GM23338 (cell line): ENCODE results near the gene AKR7A3. TPM values are rescaled to one million over a fixed set of nuclear protein-coding genes. Genes with fewer than 3 reads are reported as not detected.

ENCODE experiments used
- ATAC-seq: fragments of 200-7000 bp; cut with Tn5 transposase; 3 replicates; pipeline ENCODE4 v1.9.1; 2020
- DNase-seq: peaks from one replicate; pipeline ENCODE4 v3.0.0-alpha.2; 2015; ENCODE audit warnings: low spot score
- H2AFZ ChIP-seq: fragments of 200-600 bp; sonication (generic); 2 replicates; pipeline ENCODE4 v1.8.0; 2016; ENCODE audit warnings: antibody characterized with exemption, mild to moderate bottlenecking, moderate library complexity
- H3F3A ChIP-seq: fragments of 200-600 bp; sonication (generic); replicated peaks from 2 replicates; pipeline ENCODE4 v1.8.0; 2017; ENCODE audit warnings: antibody characterized with exemption, mixed run types, low read depth
- H3K27ac ChIP-seq: fragments of 200-600 bp; sonication (generic); 2 replicates; pipeline ENCODE4 v1.6.1; 2016; ENCODE audit warnings: low read depth
- H3K27me3 ChIP-seq: fragments of 200-600 bp; sonication (generic); 2 replicates; pipeline ENCODE4 v1.8.0; 2016; ENCODE audit warnings: mild to moderate bottlenecking, mixed run types, moderate library complexity; ENCODE audit not compliant: insufficient read depth
- H3K36me3 ChIP-seq: fragments of 200-600 bp; sonication (generic); 2 replicates; pipeline ENCODE4 v1.8.0; 2016; ENCODE audit warnings: mild to moderate bottlenecking; ENCODE audit not compliant: insufficient read depth
- H3K4me1 ChIP-seq: fragments of 200-600 bp; sonication (generic); 2 replicates; pipeline ENCODE4 v1.8.0; 2016; ENCODE audit warnings: mild to moderate bottlenecking, moderate library complexity; ENCODE audit not compliant: insufficient read depth
- H3K4me2 ChIP-seq: fragments of 200-600 bp; sonication (generic); 2 replicates; pipeline ENCODE4 v1.7.1; 2017; ENCODE audit warnings: mixed run types
- H3K4me3 ChIP-seq: fragments of 200-600 bp; sonication (generic); 2 replicates; pipeline ENCODE4 v1.6.1; 2016; ENCODE audit warnings: mixed run types
- H3K79me2 ChIP-seq: fragments of 200-600 bp; sonication (generic); replicated peaks from 2 replicates; pipeline ENCODE4 v1.8.0; 2017; ENCODE audit warnings: mild to moderate bottlenecking; ENCODE audit not compliant: insufficient read depth
- H3K9me2 ChIP-seq: fragments of 200-600 bp; sonication (generic); 2 replicates; pipeline ENCODE4 v1.8.0; 2017; ENCODE audit not compliant: insufficient read depth
- H4K20me1 ChIP-seq: fragments of 200-600 bp; sonication (generic); replicated peaks from 2 replicates; pipeline ENCODE4 v1.8.0; 2017; ENCODE audit warnings: mild to moderate bottlenecking; ENCODE audit not compliant: insufficient read depth
- H3K27ac Mint-ChIP-seq: 2 replicates; pipeline ENCODE4 v1.8.0; 2020; ENCODE audit warnings: inconsistent platforms, mild to moderate bottlenecking, moderate library complexity, mixed read lengths
- H3K27me3 Mint-ChIP-seq: 3 replicates; pipeline ENCODE4 v1.8.0; 2022; ENCODE audit warnings: low read depth, mild to moderate bottlenecking, moderate library complexity, mixed read lengths, inconsistent platforms; ENCODE audit not compliant: insufficient read depth, poor library complexity
- H3K36me3 Mint-ChIP-seq: 3 replicates; pipeline ENCODE4 v1.8.0; 2021; ENCODE audit warnings: low read depth, mild to moderate bottlenecking, inconsistent platforms, moderate library complexity, mixed read lengths
- H3K4me1 Mint-ChIP-seq: 3 replicates; pipeline ENCODE4 v1.8.0; 2020; ENCODE audit warnings: mild to moderate bottlenecking, inconsistent platforms, mixed read lengths
- H3K4me3 Mint-ChIP-seq: 3 replicates; pipeline ENCODE4 v1.8.0; 2021; ENCODE audit warnings: moderate library complexity, mild to moderate bottlenecking, inconsistent platforms, mixed read lengths
- H3K9me3 Mint-ChIP-seq: 3 replicates; pipeline ENCODE4 v1.8.0; 2020; ENCODE audit warnings: moderate library complexity, mild to moderate bottlenecking, inconsistent platforms, mixed read lengths
- CREB1 ChIP-seq: fragments of 250-450 bp; sonication (Bioruptor Pico); IDR thresholded peaks from 2 replicates; pipeline ENCODE4 v1.5.0; 2020; ENCODE audit warnings: low read depth, mild to moderate bottlenecking, moderate library complexity
- CTCF ChIP-seq, 2 experiments: fragments of 200-600 bp in 1 of 2; sonication (generic) in 1 of 2; conservative IDR thresholded peaks; 2 replicates each; pipeline versions ENCODE4 v1.5.1 to v1.6.1; 2016 to 2017; ENCODE audit warnings: antibody characterized with exemption in 2 of 2, low read depth in 2 of 2, mild to moderate bottlenecking in 2 of 2, moderate library complexity in 1 of 2
- ETS1 ChIP-seq: IDR thresholded peaks from 2 replicates; pipeline ENCODE4 v1.6.1; 2016; ENCODE audit warnings: antibody characterized with exemption
- EZH2 ChIP-seq: fragments of 200-600 bp; sonication (generic); IDR thresholded peaks from one replicate; pipeline ENCODE4 v1.8.0; 2017; ENCODE audit warnings: antibody characterized with exemption, mild to moderate bottlenecking, low read depth; ENCODE audit not compliant: unreplicated experiment
- JUNB ChIP-seq: IDR thresholded peaks from one replicate; pipeline ENCODE4 v1.6.1; 2016; ENCODE audit warnings: antibody characterized with exemption; ENCODE audit not compliant: unreplicated experiment
- NANOG ChIP-seq: IDR thresholded peaks from 2 replicates; pipeline ENCODE4 v1.6.1; 2016; ENCODE audit warnings: antibody characterized with exemption, borderline replicate concordance
- POLR2AphosphoS5 ChIP-seq: IDR thresholded peaks from 2 replicates; pipeline ENCODE4 v1.6.1; 2016; ENCODE audit warnings: antibody characterized with exemption, low read depth
- STAT1 ChIP-seq: IDR thresholded peaks from one replicate; pipeline ENCODE4 v1.6.1; 2016; ENCODE audit warnings: antibody characterized with exemption; ENCODE audit not compliant: unreplicated experiment
- ZNF114 ChIP-seq: fragments of 250-450 bp; sonication (Bioruptor Pico); IDR thresholded peaks from 2 replicates; pipeline ENCODE4 v1.5.0; 2020; ENCODE audit warnings: mild to moderate bottlenecking, moderate library complexity
- ZNF331 ChIP-seq: fragments of 250-450 bp; sonication (Bioruptor Pico); IDR thresholded peaks from 2 replicates; pipeline ENCODE4 v1.5.0; 2020; ENCODE audit warnings: low read depth, mild to moderate bottlenecking, moderate library complexity
- ZNF462 ChIP-seq: fragments of 250-450 bp; sonication (Bioruptor Pico); IDR thresholded peaks from 2 replicates; pipeline ENCODE4 v1.5.0; 2020; ENCODE audit warnings: mild to moderate bottlenecking, moderate library complexity
- polyA plus RNA-seq: library from polyadenylated mRNA; unstranded; fragments of >200 nt; fragmentation: Nextera tagmentation; extraction: Ambion mirVana; gene quantifications from 2 replicates; pipeline ENCODE4 v1.2.1, GENCODE V29; 2016
- total RNA-seq: library from RNA; depleted of rRNA; stranded (reverse); fragments of >200 nt; shearing (Covaris generic); gene quantifications from 2 replicates; pipeline ENCODE4 v1.2.3, GENCODE V29; 2014

AKR7A3 gene
- total and polyA plus RNA-seq, 2 experiments from 2014 or later, result 0.14 to 0.86 TPM

- Histone ChIP-seq H3K4me1 (no peaks in the 10 kb centered on the region), H3K9me2 (no peaks in the 10 kb centered on the region), H2AFZ (no peak overlapping the region), H3K36me3 (no peaks in the 10 kb centered on the region), H3K4me2 (no peak overlapping the region), H3K4me3 (no peak overlapping the region), H3K27ac (no peak overlapping the region), H4K20me1 (no peaks in the 10 kb centered on the region), H3F3A (no peaks in the 10 kb centered on the region), H3K27me3 (peaks cover 11% of the 10 kb centered on the region), H3K79me2 (no peaks in the 10 kb centered on the region)
- peaks cover 17% of the 10 kb centered on the region for H3K27me3 Mint-ChIP-seq
- DNase-seq (no peak), ATAC-seq (peak; percentile 53)
- TF ChIP-seq CTCF (conservative IDR thresholded peaks at IDR 0.05; ENCODE audit: low read depth in 2 of 2) (peak in 1 of 2 experiments; percentile 26; a peak in 2 of 4 replicates), ZNF114 (no peak)
- H3K4me1 Mint-ChIP-seq, result no peaks in the 10 kb centered on the region; the same call in 2 of the 3 replicates
- H3K9me3 Mint-ChIP-seq, result no peaks in the 10 kb centered on the region
- H3K4me3 Mint-ChIP-seq, result no peak overlapping the region
- no peak overlapping the region for H3K27ac Mint-ChIP-seq
- no peaks in the 10 kb centered on the region; the same call in 2 of the 3 replicates for H3K36me3 Mint-ChIP-seq
Measured at GRCh38 chr1:19268445-19268844, 20.1 kb downstream of the AKR7A3 start.

GRCh38 chr1:19262744-19263143, 25.8 kb downstream of the AKR7A3 start:
- Mint-ChIP-seq H3K27ac (no peak overlapping the region), H3K4me3 (no peak overlapping the region), H3K4me1 (no peaks in the 10 kb centered on the region), H3K9me3 (no peaks in the 10 kb centered on the region), H3K36me3 (peaks cover 32% of the 10 kb centered on the region), H3K27me3 (peaks cover 19% of the 10 kb centered on the region)
- Histone ChIP-seq H3K4me3 (no peak overlapping the region), H3K4me1 (no peaks in the 10 kb centered on the region), H3F3A (0 out of 2 replicates have a peak, but pooled peaks cover 10% of the 10 kb centered on the region), H3K9me2 (no peaks in the 10 kb centered on the region), H3K79me2 (no peaks in the 10 kb centered on the region), H3K36me3 (peaks cover 15% of the 10 kb centered on the region), H3K27me3 (no peaks in the 10 kb centered on the region), H3K27ac (no peak overlapping the region), H3K4me2 (no peak overlapping the region), H4K20me1 (peaks cover 6% of the 10 kb centered on the region), H2AFZ (no peak overlapping the region)
- DNase-seq, result no peak
- ATAC-seq, result peak; percentile 16; the same call in 2 of the 3 replicates
- TF ChIP-seq POLR2AphosphoS5 (no peak), NANOG (no peak), ZNF462 (no peak), ZNF331 (CRISPR knock-in tag) (no peak), ZNF114 (no peak), ETS1 (no peak), STAT1 (no peak), CREB1 (CRISPR knock-in tag) (no peak), EZH2 (no peak), JUNB (no peak)
